ENCODE measurements around the gene CMIP. TPM values are rescaled to one million over a fixed set of nuclear protein-coding genes. Genes with fewer than 3 reads are reported as not detected.

Gene CMIP
- total and polyA plus RNA-seq, 3 donors from 2014 or later: 34.9 to 72.5 (median 42.0) TPM

GRCh38 chr16:81729451-81729850 is 284.8 kb downstream of the CMIP start:
- H3K27ac ChIP-seq: no peak overlapping the region
- intact Hi-C loops (cut with DNase I; ENCODE audit: low total_unique reads): no loop called here

GRCh38 chr16:81730090-81731051 is 285.8 kb downstream of the CMIP start:
- no peaks in the 10 kb centered on the region for H3K9me3 ChIP-seq
- 9 to 14% methylated on average over 28 to 46 of the region's 47 CpGs for WGBS, 2 donors
- H3K36me3 ChIP-seq (ENCODE audit: low read depth, missing control alignments): no peaks in the 10 kb centered on the region
- DNase-seq: peak; percentile 88
- no peak overlapping the region for H3K27ac ChIP-seq
- peak overlapping the region; percentile 15 to 57 for H3K4me3 ChIP-seq
- H3K4me1 ChIP-seq: peaks cover 6% of the 10 kb centered on the region
- intact Hi-C loops (cut with DNase I; ENCODE audit: low total_unique reads): no loop called here
- TF ChIP-seq POLR2A (IDR thresholded peaks at IDR 0.05) (no peak), CTCF (IDR thresholded peaks at IDR 0.05) (peak; percentile 33 to 59 (median 33))
- no peaks in the 10 kb centered on the region for H3K27me3 ChIP-seq

More at GRCh38 chr16:81729451-81729850, 284.8 kb downstream of the CMIP start:
- DNase-seq: no peak
- TF ChIP-seq POLR2A (IDR thresholded peaks at IDR 0.05): no peak
- TF ChIP-seq CTCF (IDR thresholded peaks at IDR 0.05): no peak
- no peaks in the 10 kb centered on the region for H3K9me3 ChIP-seq
- H3K36me3 ChIP-seq (ENCODE audit: low read depth, missing control alignments): no peaks in the 10 kb centered on the region
- H3K27me3 ChIP-seq: no peaks in the 10 kb centered on the region
- H3K4me1 ChIP-seq: peaks cover 6% of the 10 kb centered on the region
- 58 to 64% methylated on average over 16 of the region's 16 CpGs for WGBS, 2 donors
- H3K4me3 ChIP-seq: no peak overlapping the region

GRCh38 chr16:81731649-81732048 is 287.0 kb downstream of the CMIP start:
- no peak for DNase-seq
- Histone ChIP-seq H3K36me3 (ENCODE audit: low read depth, missing control alignments) (no peaks in the 10 kb centered on the region), H3K9me3 (no peaks in the 10 kb centered on the region), H3K27me3 (no peaks in the 10 kb centered on the region), H3K4me3 (no peak overlapping the region), H3K27ac (no peak overlapping the region), H3K4me1 (peaks cover 6% of the 10 kb centered on the region)
- 82 to 89% methylated on average over 8 of the region's 8 CpGs for WGBS, 2 donors
- intact Hi-C loops (cut with DNase I; ENCODE audit: low total_unique reads): no loop called here
- TF ChIP-seq CTCF (IDR thresholded peaks at IDR 0.05) (no peak), POLR2A (IDR thresholded peaks at IDR 0.05) (no peak)

GRCh38 chr16:81732699-81733098 is 288.1 kb downstream of the CMIP start:
- intact Hi-C loops (cut with DNase I; ENCODE audit: low total_unique reads): no loop called here
- WGBS, 2 donors: 86 to 100% methylated on average over 1 of the region's 1 CpG

More at GRCh38 chr16:81732699-81733098, 288.1 kb downstream of the CMIP start:
- no peaks in the 10 kb centered on the region for H3K9me3 ChIP-seq
- H3K27ac ChIP-seq: no peak overlapping the region
- no peak for DNase-seq
- TF ChIP-seq POLR2A (IDR thresholded peaks at IDR 0.05): no peak
- TF ChIP-seq CTCF (IDR thresholded peaks at IDR 0.05): no peak
- peaks cover 6% of the 10 kb centered on the region for H3K4me1 ChIP-seq
- H3K4me3 ChIP-seq: no peak overlapping the region
- H3K36me3 ChIP-seq (ENCODE audit: low read depth, missing control alignments): no peaks in the 10 kb centered on the region
- H3K27me3 ChIP-seq: no peaks in the 10 kb centered on the region
